K562 (cell line): ENCODE measurements around the gene BPHL. TPM values are rescaled to one million over a fixed set of nuclear protein-coding genes. Genes with fewer than 3 reads are reported as not detected.

ENCODE experiments used
- ATAC-seq: fragments of 200-7000 bp; cut with Tn5 transposase; 3 replicates; pipeline ENCODE4 v1.9.1; 2020; ENCODE audit warnings: moderate library complexity
- BruUV-seq: library from RNA; stranded (reverse); fragments of 400-500 nt; replicated peaks from 2 replicates; lab custom pipeline; 2021; lab: Mats Ljungman, UMichigan
- CTCF ChIA-PET: fragments of 300-600 bp; formaldehyde crosslinking; extraction: SDS; loops from one replicate; lab custom pipeline; 2021; ENCODE audit warnings: low intra/inter-chr PET ratio; lab: Yijun Ruan, JAX
- POLR2A ChIA-PET: fragments of 300-600, 350-650 bp; sonication (Branson Sonifier 250); formaldehyde crosslinking; extraction: SDS; loops from one replicate; lab custom pipeline; 2021; ENCODE audit warnings: antibody characterized with exemption, inconsistent platforms; lab: Yijun Ruan, JAX
- DNase-seq, 4 experiments: peaks; one replicate each; pipeline versions ENCODE4 v3.0.0 to v3.0.0-alpha.2; 2011 to 2018; ENCODE audit warnings: low spot score in 3 of 4, mixed read lengths in 3 of 4; ENCODE audit errors: extremely low read depth in 1 of 4
- FAIRE-seq: peaks from 2 replicates; lab custom pipeline; 2011; peaks lifted over from hg19 to GRCh38; lab: Jason Lieb, UNC
- H2AFZ ChIP-seq: 2 replicates; pipeline ENCODE4 v1.6.0; 2011; ENCODE audit warnings: low read depth, low read length, control low read depth, inconsistent platforms
- H3K27ac ChIP-seq: fragments of 200-600 bp; 3 replicates; pipeline ENCODE4 v1.8.0; 2011; ENCODE audit warnings: low read depth, mild to moderate bottlenecking, control low read depth, inconsistent platforms, low read length, moderate library complexity, mixed read lengths; ENCODE audit errors: extremely low read depth
- H3K27me3 ChIP-seq, 2 experiments: fragments of 300-600 bp in 1 of 2; 2 replicates in 1 of 2; 3 replicates in 1 of 2; pipeline versions ENCODE4 v1.6.0 to v1.8.0; 2011; ENCODE audit warnings: inconsistent platforms in 2 of 2, low read length in 2 of 2, mild to moderate bottlenecking in 1 of 2, mixed read lengths in 1 of 2, moderate library complexity in 1 of 2; ENCODE audit not compliant: control insufficient read depth in 2 of 2, insufficient read depth in 2 of 2
- H3K36me3 ChIP-seq: fragments of 300-600 bp; 3 replicates; pipeline ENCODE4 v1.8.0; 2011; ENCODE audit warnings: mild to moderate bottlenecking, low read length, inconsistent platforms; ENCODE audit not compliant: control insufficient read depth, insufficient read depth
- H3K4me1 ChIP-seq, 2 experiments: fragments of 200-600 bp in 1 of 2; replicated peaks in 1 of 2; 2 replicates in 1 of 2; 3 replicates in 1 of 2; pipeline versions ENCODE4 v1.5.1 to v1.8.0; 2011; ENCODE audit warnings: inconsistent platforms in 2 of 2, low read length in 2 of 2, mild to moderate bottlenecking in 1 of 2, mixed read lengths in 1 of 2, moderate library complexity in 1 of 2; ENCODE audit not compliant: control insufficient read depth in 2 of 2, insufficient read depth in 2 of 2
- H3K4me2 ChIP-seq: 2 replicates; pipeline ENCODE4 v1.6.1; 2011; ENCODE audit warnings: low read length, control low read depth, inconsistent platforms, mixed read lengths; ENCODE audit not compliant: insufficient read depth
- H3K4me3 ChIP-seq: fragments of 200-600 bp; sonication (generic), shearing (Covaris generic); 2 replicates; pipeline ENCODE4 v1.5.1; 2016; ENCODE audit warnings: control low read depth, inconsistent platforms
- H3K79me2 ChIP-seq: fragments of 200-600 bp; 3 replicates; pipeline ENCODE4 v1.8.0; 2011; ENCODE audit warnings: low read length, inconsistent platforms; ENCODE audit not compliant: control insufficient read depth, insufficient read depth
- H3K9ac ChIP-seq, 2 experiments: 2 replicates each; pipeline versions ENCODE4 v1.6.0 to v1.6.1; 2011; ENCODE audit warnings: low read depth in 2 of 2, low read length in 2 of 2, control low read depth in 1 of 2, inconsistent platforms in 1 of 2, mild to moderate bottlenecking in 1 of 2, mixed read lengths in 1 of 2; ENCODE audit not compliant: insufficient read depth in 1 of 2
- H3K9me1 ChIP-seq: one replicate; pipeline ENCODE4 v1.6.0; 2011; ENCODE audit warnings: inconsistent platforms, mild to moderate bottlenecking, low read length, moderate library complexity; ENCODE audit not compliant: control insufficient read depth, insufficient read depth
- H3K9me3 ChIP-seq: replicated peaks from 2 replicates; pipeline ENCODE4 v1.5.1; 2011; ENCODE audit warnings: low read depth, low read length, inconsistent platforms; ENCODE audit not compliant: control insufficient read depth, insufficient read depth
- H4K20me1 ChIP-seq: replicated peaks from 2 replicates; pipeline ENCODE4 v1.6.1; 2011; ENCODE audit warnings: low read length, inconsistent platforms, mixed read lengths; ENCODE audit not compliant: control insufficient read depth, insufficient read depth
- ZNF316 ChIP-seq: fragments of 450-650 bp; IDR thresholded peaks from 2 replicates; pipeline ENCODE4 v1.6.1; 2016
- WGBS: fragments of 100-300 bp; shearing (Covaris generic); methylation state at CpG from one replicate; pipeline ENCODE4 v1.1.6; 2016; ENCODE audit warnings: low coverage, mixed read lengths; ENCODE audit not compliant: insufficient coverage; ENCODE audit errors: missing lambda C conversion rate; 5-methylcytosine and 5-hydroxymethylcytosine counted together
- in situ Hi-C: fragments of 300-500 bp; cut with MboI; formaldehyde crosslinking; loops from 4 replicates; pipeline ENCODE4 v1.15.0; 2018; ENCODE audit warnings: inconsistent platforms, mixed read lengths
- intact Hi-C: fragments of 100-400 bp; cut with micrococcal nuclease; formaldehyde crosslinking; loops from 2 replicates; pipeline ENCODE4 v1.14.2; 2022
- polyA plus RNA-seq, 8 experiments: library from polyadenylated mRNA; depleted of rRNA in 4 of 8; stranded (reverse) in 5 of 8; unstranded in 3 of 8; fragments of >200 nt; fragmentation: Nextera tagmentation in 2 of 8; fragmentation: Illumina TruSeq in 1 of 8; extraction: Ambion mirVana in 2 of 8; extraction: Trizol in 1 of 8; gene quantifications; 2 replicates each; pipeline versions ENCODE4 v1.2.1 to v1.2.3, GENCODE V29; 2011 to 2014; ENCODE audit warnings: inconsistent platforms in 1 of 8, missing spikeins in 1 of 8
- total RNA-seq, 7 experiments: library from RNA; depleted of rRNA in 6 of 7; stranded (reverse); fragments of >200 nt in 6 of 7; fragmentation: Illumina TruSeq in 2 of 7; extraction: Trizol in 2 of 7; gene quantifications; 2 replicates each; pipeline versions ENCODE4 v1.2.1 to v1.2.3, GENCODE V29; 2011 to 2021; ENCODE audit warnings: low replicate concordance in 1 of 7
- TF ChIP-seq, protein P1 (sequence below): fragments of 450-650 bp; IDR thresholded peaks from 2 replicates; pipeline ENCODE4 v1.6.1; 2018; ENCODE audit warnings: mild to moderate bottlenecking, low read depth; ENCODE audit not compliant: partially characterized antibody

Gene BPHL
- total and polyA plus RNA-seq, 9 of the 15 experiments (the other 6 are each of a cell fraction or from before 2014, with no cell fraction given) = 3.5 to 17.4 (median 8.2) TPM

GRCh38 chr6:3136292-3137011 lies 17.9 kb downstream of the BPHL start:
- 52% methylated on average over 8 of the region's 8 CpGs for WGBS
- H3K36me3 ChIP-seq = peaks cover 6% of the 10 kb centered on the region; the same call in 1 of the 3 replicates
- no peak overlapping the region for H3K27ac ChIP-seq
- CTCF ChIA-PET = no interaction called here
- no peak overlapping the region for H2AFZ ChIP-seq
- no peaks in the 10 kb centered on the region for H3K9me1 ChIP-seq
- H3K9ac ChIP-seq = no peak overlapping the region
- no peak overlapping the region for H3K4me2 ChIP-seq
- in situ Hi-C loops (no loop called here), intact Hi-C loops (no loop called here)
- no peak overlapping the region for H3K4me3 ChIP-seq
- DNase-seq (no peak), FAIRE-seq (no peak), ATAC-seq (no peak)
- H3K4me1 ChIP-seq = peaks cover 0 to 17% of the 10 kb centered on the region in 2 experiments; a peak in 3 of 5 replicates
- POLR2A ChIA-PET = interaction anchor here (0.6 to 1.2 kb wide), 2 partner anchors 21 to 125 kb away, joined by 3 to 4 read pairs; partner anchors contain the start of gene TUBB2A
- H3K27me3 ChIP-seq = no peaks in the 10 kb centered on the region
- no peaks in the 10 kb centered on the region for H4K20me1 ChIP-seq
- no peaks in the 10 kb centered on the region for H3K79me2 ChIP-seq
- H3K9me3 ChIP-seq = no peaks in the 10 kb centered on the region
- TF ChIP-seq, protein P1, sequence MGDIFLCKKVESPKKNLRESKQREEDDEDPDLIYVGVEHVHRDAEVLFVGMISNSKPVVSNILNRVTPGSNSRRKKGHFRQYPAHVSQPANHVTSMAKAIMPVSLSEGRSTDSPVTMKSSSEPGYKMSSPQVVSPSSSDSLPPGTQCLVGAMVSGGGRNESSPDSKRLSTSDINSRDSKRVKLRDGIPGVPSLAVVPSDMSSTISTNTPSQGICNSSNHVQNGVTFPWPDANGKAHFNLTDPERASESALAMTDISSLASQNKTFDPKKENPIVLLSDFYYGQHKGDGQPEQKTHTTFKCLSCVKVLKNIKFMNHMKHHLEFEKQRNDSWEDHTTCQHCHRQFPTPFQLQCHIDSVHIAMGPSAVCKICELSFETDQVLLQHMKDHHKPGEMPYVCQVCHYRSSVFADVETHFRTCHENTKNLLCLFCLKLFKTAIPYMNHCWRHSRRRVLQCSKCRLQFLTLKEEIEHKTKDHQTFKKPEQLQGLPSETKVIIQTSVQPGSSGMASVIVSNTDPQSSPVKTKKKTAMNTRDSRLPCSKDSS = no peak
- peak; percentile 37 for TF ChIP-seq ZNF316
- BruUV-seq = no TSS peak
